ENCODE measurements around the gene HBP1. TPM values are rescaled to one million over a fixed set of nuclear protein-coding genes. Genes with fewer than 3 reads are reported as not detected.

HBP1 gene
- total and polyA plus RNA-seq, 2 of the 4 experiments (the other 2 are of a cell fraction) = 27.1 to 69.9 TPM

- no peaks in the 10 kb centered on the region for H3K9me3 ChIP-seq (ENCODE audit: control insufficient read depth, insufficient read depth, low read length)
- no peak overlapping the region for H2AK9ac ChIP-seq (replicated peaks; ENCODE audit: low read depth, low read length, poor library complexity)
- H2BK15ac ChIP-seq (ENCODE audit: low read depth, low read length) = no peak overlapping the region
- H3K4ac ChIP-seq (ENCODE audit: low read depth, low read length) = no peak overlapping the region
- no peak overlapping the region for H2AK5ac ChIP-seq (ENCODE audit: low read depth, low read length)
- H3K9ac ChIP-seq (ENCODE audit: low read depth, low read length) = no peak overlapping the region
- H3K14ac ChIP-seq (replicated peaks; ENCODE audit: low read depth, low read length) = no peak overlapping the region
- dilution Hi-C loops (cut with HindIII; ENCODE audit: low sequenced_read_pairs, unreplicated experiment) (no loop called here), in situ Hi-C loops (cut with MboI; ENCODE audit: low sequenced_read_pairs) (no loop called here), intact Hi-C loops (cut with micrococcal nuclease) (no loop called here)
- H3K27me3 ChIP-seq (ENCODE audit: control insufficient read depth, insufficient read depth, low read length) = no peaks in the 10 kb centered on the region
- POLR2A ChIA-PET (ENCODE audit: unreplicated experiment) = no interaction called here
- BruUV-seq (replicated peaks) = TSS peak; percentile 10
- peaks cover 3% of the 10 kb centered on the region; the same call in 1 of the 2 replicates for H3K4me1 ChIP-seq (ENCODE audit: control insufficient read depth, insufficient read depth, low read length)
- CTCF ChIA-PET = interaction anchor here (0.6 kb wide), 2 partner anchors 403 to 560 kb away, joined by 3 to 5 read pairs; no protein-coding TSS in a partner anchor
- H3K36me3 ChIP-seq (ENCODE audit: control insufficient read depth, insufficient read depth, low read length) = peaks cover 3% of the 10 kb centered on the region
- no peak overlapping the region for H3K56ac ChIP-seq (ENCODE audit: extremely low read depth, insufficient read depth, low read length)
- WGBS, 2 experiments (ENCODE audit: extremely low coverage in 2 of 2, insufficient read length in 1 of 2) = no CpG with 5 or more reads among the region's 4 CpGs
- H2BK20ac ChIP-seq (ENCODE audit: low read depth, low read length) = no peak overlapping the region
- no peak for DNase-seq
- H3K27ac ChIP-seq (ENCODE audit: insufficient read depth, low read length) = no peak overlapping the region
- no peak overlapping the region for H2BK5ac ChIP-seq (ENCODE audit: low read depth, low read length, poor library complexity, severe bottlenecking)
- H4K8ac ChIP-seq (ENCODE audit: low read depth in 2 of 2, low read length in 2 of 2) = no peak overlapping the region
- H3K23ac ChIP-seq (ENCODE audit: low read depth, low read length) = no peak overlapping the region
- peaks cover 14 to 50% of the 10 kb centered on the region in 2 experiments for H3K79me1 ChIP-seq (ENCODE audit: low read depth in 1 of 2, low read length in 2 of 2)
- H2AFZ ChIP-seq (replicated peaks; ENCODE audit: low read length, poor library complexity) = no peak overlapping the region
- ATAC-seq (ENCODE audit: low read depth) = no peak
- TF ChIP-seq CHD1 (IDR thresholded peaks at IDR 0.05; ENCODE audit: low read depth, low read length) = no peak
- TF ChIP-seq ELK1 (IDR thresholded peaks at IDR 0.05; ENCODE audit: borderline replicate concordance, low read depth, low read length) = no peak
- TF ChIP-seq NFE2L2 (IDR thresholded peaks at IDR 0.05; ENCODE audit: low read depth, low read length) = no peak
- TF ChIP-seq RCOR1 (IDR thresholded peaks at IDR 0.05; ENCODE audit: insufficient replicate concordance, low read length) = no peak
- no peak for TF ChIP-seq SMC3 (IDR thresholded peaks at IDR 0.05; ENCODE audit: low read depth, low read length)
- TF ChIP-seq POLR2A (IDR thresholded peaks at IDR 0.05; ENCODE audit: low read depth, low read length) = no peak
- TF ChIP-seq MAZ (IDR thresholded peaks at IDR 0.05; ENCODE audit: borderline replicate concordance, low read depth, low read length) = no peak
- no peak for TF ChIP-seq CEBPB (IDR thresholded peaks at IDR 0.05; ENCODE audit: low read depth, low read length)
- TF ChIP-seq, protein P1, sequence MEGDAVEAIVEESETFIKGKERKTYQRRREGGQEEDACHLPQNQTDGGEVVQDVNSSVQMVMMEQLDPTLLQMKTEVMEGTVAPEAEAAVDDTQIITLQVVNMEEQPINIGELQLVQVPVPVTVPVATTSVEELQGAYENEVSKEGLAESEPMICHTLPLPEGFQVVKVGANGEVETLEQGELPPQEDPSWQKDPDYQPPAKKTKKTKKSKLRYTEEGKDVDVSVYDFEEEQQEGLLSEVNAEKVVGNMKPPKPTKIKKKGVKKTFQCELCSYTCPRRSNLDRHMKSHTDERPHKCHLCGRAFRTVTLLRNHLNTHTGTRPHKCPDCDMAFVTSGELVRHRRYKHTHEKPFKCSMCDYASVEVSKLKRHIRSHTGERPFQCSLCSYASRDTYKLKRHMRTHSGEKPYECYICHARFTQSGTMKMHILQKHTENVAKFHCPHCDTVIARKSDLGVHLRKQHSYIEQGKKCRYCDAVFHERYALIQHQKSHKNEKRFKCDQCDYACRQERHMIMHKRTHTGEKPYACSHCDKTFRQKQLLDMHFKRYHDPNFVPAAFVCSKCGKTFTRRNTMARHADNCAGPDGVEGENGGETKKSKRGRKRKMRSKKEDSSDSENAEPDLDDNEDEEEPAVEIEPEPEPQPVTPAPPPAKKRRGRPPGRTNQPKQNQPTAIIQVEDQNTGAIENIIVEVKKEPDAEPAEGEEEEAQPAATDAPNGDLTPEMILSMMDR (conservative IDR thresholded peaks at IDR 0.05; ENCODE audit: low read depth, low read length) = no peak
- no peak for TF ChIP-seq RFX5 (IDR thresholded peaks at IDR 0.05; ENCODE audit: low read depth, low read length)
- no peak for TF ChIP-seq BHLHE40 (IDR thresholded peaks at IDR 0.05; ENCODE audit: low read depth, low read length)
- TF ChIP-seq MAFK (IDR thresholded peaks at IDR 0.05; ENCODE audit: low read depth, low read length) = no peak
- TF ChIP-seq, protein P2, sequence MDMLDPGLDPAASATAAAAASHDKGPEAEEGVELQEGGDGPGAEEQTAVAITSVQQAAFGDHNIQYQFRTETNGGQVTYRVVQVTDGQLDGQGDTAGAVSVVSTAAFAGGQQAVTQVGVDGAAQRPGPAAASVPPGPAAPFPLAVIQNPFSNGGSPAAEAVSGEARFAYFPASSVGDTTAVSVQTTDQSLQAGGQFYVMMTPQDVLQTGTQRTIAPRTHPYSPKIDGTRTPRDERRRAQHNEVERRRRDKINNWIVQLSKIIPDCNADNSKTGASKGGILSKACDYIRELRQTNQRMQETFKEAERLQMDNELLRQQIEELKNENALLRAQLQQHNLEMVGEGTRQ (IDR thresholded peaks at IDR 0.05; ENCODE audit: low read depth, low read length) = no peak
- no peak overlapping the region for H4K91ac ChIP-seq (ENCODE audit: insufficient read depth, low read depth, low read length)
- H4K5ac ChIP-seq (ENCODE audit: low read depth, low read length) = no peak overlapping the region
- H3K9me1 ChIP-seq (ENCODE audit: insufficient read depth, low read length) = no peaks in the 10 kb centered on the region
- H3K4me3 ChIP-seq (ENCODE audit: insufficient read depth, low read depth, low read length) = no peak overlapping the region
- peaks cover 33% of the 10 kb centered on the region for H4K20me1 ChIP-seq (ENCODE audit: insufficient read depth, low read length)
- H2BK120ac ChIP-seq (ENCODE audit: low read depth, low read length) = no peak overlapping the region
- no peak overlapping the region for H3K4me2 ChIP-seq (ENCODE audit: low read depth, low read length)
- H3K18ac ChIP-seq (ENCODE audit: low read depth, low read length) = no peak overlapping the region
Measured at GRCh38 chr7:107172276-107173032, 3.7 kb downstream of the HBP1 start.

All from IMR-90 (cell line).